GM23338 (cell line): ENCODE results near the gene TTC28. TPM values are rescaled to one million over a fixed set of nuclear protein-coding genes. Genes with fewer than 3 reads are reported as not detected.

Experiments used
- ATAC-seq: fragments of 200-7000 bp; cut with Tn5 transposase; 3 replicates; pipeline ENCODE4 v1.9.1; 2020
- DNase-seq: peaks from one replicate; pipeline ENCODE4 v3.0.0-alpha.2; 2015; ENCODE audit warnings: low spot score
- H2AFZ ChIP-seq: fragments of 200-600 bp; sonication (generic); 2 replicates; pipeline ENCODE4 v1.8.0; 2016; ENCODE audit warnings: antibody characterized with exemption, mild to moderate bottlenecking, moderate library complexity
- H3F3A ChIP-seq: fragments of 200-600 bp; sonication (generic); replicated peaks from 2 replicates; pipeline ENCODE4 v1.8.0; 2017; ENCODE audit warnings: antibody characterized with exemption, mixed run types, low read depth
- H3K27ac ChIP-seq: fragments of 200-600 bp; sonication (generic); 2 replicates; pipeline ENCODE4 v1.6.1; 2016; ENCODE audit warnings: low read depth
- H3K27me3 ChIP-seq: fragments of 200-600 bp; sonication (generic); 2 replicates; pipeline ENCODE4 v1.8.0; 2016; ENCODE audit warnings: mild to moderate bottlenecking, mixed run types, moderate library complexity; ENCODE audit not compliant: insufficient read depth
- H3K36me3 ChIP-seq: fragments of 200-600 bp; sonication (generic); 2 replicates; pipeline ENCODE4 v1.8.0; 2016; ENCODE audit warnings: mild to moderate bottlenecking; ENCODE audit not compliant: insufficient read depth
- H3K4me1 ChIP-seq: fragments of 200-600 bp; sonication (generic); 2 replicates; pipeline ENCODE4 v1.8.0; 2016; ENCODE audit warnings: mild to moderate bottlenecking, moderate library complexity; ENCODE audit not compliant: insufficient read depth
- H3K4me2 ChIP-seq: fragments of 200-600 bp; sonication (generic); 2 replicates; pipeline ENCODE4 v1.7.1; 2017; ENCODE audit warnings: mixed run types
- H3K4me3 ChIP-seq: fragments of 200-600 bp; sonication (generic); 2 replicates; pipeline ENCODE4 v1.6.1; 2016; ENCODE audit warnings: mixed run types
- H3K79me2 ChIP-seq: fragments of 200-600 bp; sonication (generic); replicated peaks from 2 replicates; pipeline ENCODE4 v1.8.0; 2017; ENCODE audit warnings: mild to moderate bottlenecking; ENCODE audit not compliant: insufficient read depth
- H3K9me2 ChIP-seq: fragments of 200-600 bp; sonication (generic); 2 replicates; pipeline ENCODE4 v1.8.0; 2017; ENCODE audit not compliant: insufficient read depth
- H4K20me1 ChIP-seq: fragments of 200-600 bp; sonication (generic); replicated peaks from 2 replicates; pipeline ENCODE4 v1.8.0; 2017; ENCODE audit warnings: mild to moderate bottlenecking; ENCODE audit not compliant: insufficient read depth
- H3K27ac Mint-ChIP-seq: 2 replicates; pipeline ENCODE4 v1.8.0; 2020; ENCODE audit warnings: inconsistent platforms, mild to moderate bottlenecking, moderate library complexity, mixed read lengths
- H3K27me3 Mint-ChIP-seq: 3 replicates; pipeline ENCODE4 v1.8.0; 2022; ENCODE audit warnings: low read depth, mild to moderate bottlenecking, moderate library complexity, mixed read lengths, inconsistent platforms; ENCODE audit not compliant: insufficient read depth, poor library complexity
- H3K36me3 Mint-ChIP-seq: 3 replicates; pipeline ENCODE4 v1.8.0; 2021; ENCODE audit warnings: low read depth, mild to moderate bottlenecking, inconsistent platforms, moderate library complexity, mixed read lengths
- H3K4me1 Mint-ChIP-seq: 3 replicates; pipeline ENCODE4 v1.8.0; 2020; ENCODE audit warnings: mild to moderate bottlenecking, inconsistent platforms, mixed read lengths
- H3K4me3 Mint-ChIP-seq: 3 replicates; pipeline ENCODE4 v1.8.0; 2021; ENCODE audit warnings: moderate library complexity, mild to moderate bottlenecking, inconsistent platforms, mixed read lengths
- H3K9me3 Mint-ChIP-seq: 3 replicates; pipeline ENCODE4 v1.8.0; 2020; ENCODE audit warnings: moderate library complexity, mild to moderate bottlenecking, inconsistent platforms, mixed read lengths
- CREB1 ChIP-seq: fragments of 250-450 bp; sonication (Bioruptor Pico); IDR thresholded peaks from 2 replicates; pipeline ENCODE4 v1.5.0; 2020; ENCODE audit warnings: low read depth, mild to moderate bottlenecking, moderate library complexity
- CTCF ChIP-seq, 2 experiments: fragments of 200-600 bp in 1 of 2; sonication (generic) in 1 of 2; conservative IDR thresholded peaks; 2 replicates each; pipeline versions ENCODE4 v1.5.1 to v1.6.1; 2016 to 2017; ENCODE audit warnings: antibody characterized with exemption in 2 of 2, low read depth in 2 of 2, mild to moderate bottlenecking in 2 of 2, moderate library complexity in 1 of 2
- REST ChIP-seq: IDR thresholded peaks from one replicate; pipeline ENCODE4 v1.6.1; 2018; ENCODE audit warnings: antibody characterized with exemption; ENCODE audit not compliant: unreplicated experiment
- STAT1 ChIP-seq: IDR thresholded peaks from one replicate; pipeline ENCODE4 v1.6.1; 2016; ENCODE audit warnings: antibody characterized with exemption; ENCODE audit not compliant: unreplicated experiment
- ZNF331 ChIP-seq: fragments of 250-450 bp; sonication (Bioruptor Pico); IDR thresholded peaks from 2 replicates; pipeline ENCODE4 v1.5.0; 2020; ENCODE audit warnings: low read depth, mild to moderate bottlenecking, moderate library complexity
- ZNF462 ChIP-seq: fragments of 250-450 bp; sonication (Bioruptor Pico); IDR thresholded peaks from 2 replicates; pipeline ENCODE4 v1.5.0; 2020; ENCODE audit warnings: mild to moderate bottlenecking, moderate library complexity
- polyA plus RNA-seq: library from polyadenylated mRNA; unstranded; fragments of >200 nt; fragmentation: Nextera tagmentation; extraction: Ambion mirVana; gene quantifications from 2 replicates; pipeline ENCODE4 v1.2.1, GENCODE V29; 2016
- total RNA-seq: library from RNA; depleted of rRNA; stranded (reverse); fragments of >200 nt; shearing (Covaris generic); gene quantifications from 2 replicates; pipeline ENCODE4 v1.2.3, GENCODE V29; 2014

TTC28 gene
- total and polyA plus RNA-seq, 2 experiments from 2014 or later = 4.5 to 16.1 TPM

GRCh38 chr22:28373831-28374230, 305.8 kb downstream of the TTC28 start:
- TF ChIP-seq CTCF (conservative IDR thresholded peaks at IDR 0.05; ENCODE audit: low read depth in 2 of 2) (no peak), ZNF462 (CRISPR knock-in tag) (no peak), REST (no peak), CREB1 (CRISPR knock-in tag) (no peak), ZNF331 (CRISPR knock-in tag) (no peak), STAT1 (no peak)
- no peaks in the 10 kb centered on the region; the same call in 2 of the 3 replicates for H3K9me3 Mint-ChIP-seq
- no peaks in the 10 kb centered on the region; the same call in 2 of the 3 replicates for H3K36me3 Mint-ChIP-seq
- DNase-seq (no peak), ATAC-seq (no peak)
- Histone ChIP-seq H3K79me2 (no peaks in the 10 kb centered on the region), H3K27me3 (no peaks in the 10 kb centered on the region), H4K20me1 (no peaks in the 10 kb centered on the region), H2AFZ (no peak overlapping the region), H3F3A (no peaks in the 10 kb centered on the region), H3K4me1 (no peaks in the 10 kb centered on the region), H3K36me3 (no peaks in the 10 kb centered on the region), H3K4me2 (no peak overlapping the region), H3K4me3 (no peak overlapping the region), H3K27ac (no peak overlapping the region), H3K9me2 (no peaks in the 10 kb centered on the region)
- H3K4me1 Mint-ChIP-seq = peaks cover 4% of the 10 kb centered on the region; the same call in 2 of the 3 replicates
- H3K4me3 Mint-ChIP-seq = no peak overlapping the region
- H3K27ac Mint-ChIP-seq = no peak overlapping the region
- H3K27me3 Mint-ChIP-seq = peaks cover 6% of the 10 kb centered on the region
